Left renal pelvis (tissue), 4 donors: Measurements from ENCODE around the gene BTNL8. TPM values are rescaled to one million over a fixed set of nuclear protein-coding genes. Genes with fewer than 3 reads are reported as not detected.

Source experiments
- DNase-seq, 4 donors: peaks; one replicate each; pipeline ENCODE4 v3.0.0-alpha.2; 2013; ENCODE audit warnings: low read depth in 4 of 4, low spot score in 3 of 4
- polyA plus RNA-seq, 4 donors: library from polyadenylated mRNA; unstranded; fragments of 120-200 nt; gene quantifications; one replicate each; pipeline ENCODE4 v1.2.1, GENCODE V29; 2013; ENCODE audit not compliant: insufficient read length in 4 of 4

Gene BTNL8
- polyA plus RNA-seq = under 1 TPM in 3 of 4 donors, not detected in 1; 0.24 to 0.84 (median 0.37) TPM

DNA sequence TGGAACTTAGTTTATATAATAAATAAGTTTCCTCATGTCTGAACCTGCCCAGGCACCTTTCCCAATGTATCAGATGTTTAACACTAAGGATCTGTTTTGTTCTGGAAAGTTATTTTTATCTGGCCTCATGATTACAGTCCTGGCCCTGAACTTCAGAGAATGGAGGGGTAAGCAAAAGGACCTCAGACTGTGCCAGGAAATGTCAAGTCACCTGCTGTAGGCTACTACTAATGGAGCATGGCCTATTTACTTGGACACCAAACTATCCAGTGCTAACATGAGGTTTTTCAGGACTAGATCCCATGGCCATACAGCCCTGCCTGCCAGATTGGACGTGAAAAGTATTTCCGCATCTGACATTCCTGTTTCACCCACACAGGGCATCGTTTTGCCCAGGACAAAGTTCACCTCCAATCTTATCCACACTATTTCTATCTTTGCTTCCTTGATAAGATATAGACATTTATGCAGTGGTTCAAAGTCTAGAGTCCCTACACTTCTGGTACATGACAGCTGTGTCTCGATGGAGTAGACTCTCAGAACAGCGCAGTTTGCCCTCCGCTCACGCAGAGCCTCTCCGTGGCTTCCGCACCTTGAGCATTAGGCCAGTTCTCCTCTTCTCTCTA is at the start of gene BTNL8:
TSS of gene BTNL8 (plus strand) at position 539 of the 626 bp plus-strand sequence. CDS start 152 bp downstream, outside the sequence.
- no peak for DNase-seq

DNA sequence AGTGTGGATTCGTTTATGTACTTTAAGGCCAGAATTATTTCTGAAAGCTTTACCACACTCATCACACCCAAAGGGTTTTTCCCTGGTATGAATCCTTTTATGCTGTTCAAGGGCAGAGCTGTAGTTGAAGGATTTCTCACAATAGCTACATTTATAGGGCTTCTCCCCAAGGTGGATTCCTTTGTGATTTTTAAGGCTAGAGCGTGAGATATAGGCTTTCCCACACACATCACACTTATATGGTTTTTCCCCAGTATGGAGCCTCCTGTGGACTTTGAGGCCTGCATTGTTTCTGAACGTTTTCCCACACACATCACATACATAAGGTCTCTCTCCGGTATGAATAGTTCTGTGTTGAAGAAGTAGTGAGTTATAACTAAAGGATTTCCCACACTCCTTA is 49.1 kb upstream of the BTNL8 start:
- DNase-seq = no peak

- DNase-seq = no peak
Observed at GRCh38 chr5:180850434-180851078, 48.4 kb upstream of the BTNL8 start.

GRCh38 chr5:180852495-180852894 is 46.5 kb upstream of the BTNL8 start:
- no peak for DNase-seq

- DNase-seq = no peak
Observed at GRCh38 chr5:180853121-180853847, 45.7 kb upstream of the BTNL8 start.

GRCh38 chr5:180853848-180854176 is 45.1 kb upstream of the BTNL8 start:
- DNase-seq = no peak

DNA sequence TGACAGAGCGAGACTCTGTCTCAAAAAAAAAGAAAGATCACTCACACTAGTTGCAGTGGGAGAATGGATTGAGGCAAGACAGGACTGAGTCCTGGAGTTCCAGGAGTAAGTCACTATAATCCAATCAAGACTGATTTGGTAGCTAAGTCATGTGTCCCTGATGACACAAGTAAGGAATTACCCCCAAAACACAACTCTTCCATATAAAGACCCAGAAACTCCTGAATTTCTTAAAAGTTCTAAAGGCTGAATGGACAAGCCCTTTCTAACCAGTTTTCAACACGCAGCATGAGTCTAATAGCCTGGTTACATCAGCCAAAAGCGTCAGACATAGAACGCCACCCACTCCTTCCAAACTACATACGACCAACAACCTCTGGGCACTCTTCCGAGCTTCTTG is 40.4 kb upstream of the BTNL8 start:
- no peak for DNase-seq

DNA sequence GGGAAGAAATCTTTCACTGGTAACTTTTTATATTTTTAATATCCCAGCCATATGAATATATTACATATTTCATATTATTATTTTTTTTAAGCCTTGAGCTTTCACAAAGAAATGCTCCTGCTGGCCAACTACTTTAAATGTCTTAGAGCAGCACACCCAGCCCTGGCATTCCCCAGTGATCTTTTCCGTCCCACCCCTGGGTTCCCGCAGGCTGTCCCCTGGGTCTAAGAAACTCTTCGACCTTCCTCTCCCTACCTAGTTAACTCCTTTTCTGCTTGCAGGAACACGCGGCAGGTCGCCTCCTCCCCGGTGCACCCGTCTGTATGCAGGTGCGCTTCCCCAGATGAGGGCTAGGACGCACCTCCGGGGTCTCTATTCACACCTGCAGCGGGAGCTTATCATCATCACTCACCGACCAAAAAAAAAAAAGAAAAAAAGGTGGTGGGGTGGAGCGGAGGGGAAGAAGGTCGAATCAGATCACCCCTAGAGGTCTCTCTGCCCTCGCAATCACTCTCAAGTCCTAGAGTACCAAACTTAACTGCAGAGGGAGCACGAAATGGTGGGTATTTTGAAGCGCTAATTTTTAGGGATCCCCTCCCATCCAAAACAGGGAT is 38.6 kb upstream of the BTNL8 start:
- DNase-seq = no peak

DNA sequence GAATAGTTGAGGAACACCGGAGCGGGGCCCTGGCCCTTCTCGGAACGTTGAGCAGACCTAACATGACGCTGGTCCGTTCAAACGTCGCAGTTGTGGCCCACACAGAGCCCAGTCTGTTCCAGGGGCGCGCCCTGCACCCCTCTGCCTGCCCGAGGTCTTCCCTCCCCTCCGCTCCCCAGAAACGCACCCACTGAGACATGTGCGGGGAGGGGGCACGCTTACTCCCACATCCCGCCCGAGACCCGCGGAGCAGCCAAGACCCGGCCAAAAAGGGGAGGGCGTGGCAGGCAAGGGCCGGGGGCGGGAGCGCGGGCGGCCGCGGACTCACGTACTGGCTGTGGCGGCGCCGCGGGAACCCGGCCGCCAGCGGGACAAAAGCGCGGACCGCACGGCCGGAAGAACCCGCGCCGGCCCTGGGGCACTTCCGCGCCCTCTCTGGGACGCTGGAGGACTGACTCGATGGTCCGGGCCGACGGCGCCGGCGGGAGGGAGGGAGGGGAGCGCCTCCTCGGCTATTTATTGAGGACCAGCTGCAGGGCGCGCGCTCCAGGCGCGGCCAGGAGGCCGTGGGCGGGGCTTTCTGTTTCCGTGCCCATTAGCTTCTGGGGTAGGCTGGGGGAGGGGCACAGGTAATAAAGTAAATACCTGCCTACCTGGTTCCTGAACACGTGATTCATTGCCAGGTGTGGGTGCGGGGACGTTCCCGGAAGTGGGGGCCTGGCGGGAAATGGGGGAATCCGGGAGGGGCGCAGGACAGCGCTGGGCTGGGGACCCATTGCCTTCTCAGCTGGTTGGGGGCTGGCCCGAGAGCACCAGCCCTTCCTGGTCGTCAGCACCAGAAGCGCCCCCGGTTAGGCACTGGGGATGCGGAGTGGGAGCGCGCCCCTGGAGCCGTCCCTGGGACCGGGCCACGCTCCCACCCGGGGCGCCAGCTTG is 37.8 kb upstream of the BTNL8 start, which contains the start of gene ZFP62:
TSS of gene ZFP62 (minus strand) at position 390 of the 936 bp plus-strand sequence. CDS start at position 333, 57 bp downstream.
- peak; percentile 70 to 84 (median 82) for DNase-seq

DNA sequence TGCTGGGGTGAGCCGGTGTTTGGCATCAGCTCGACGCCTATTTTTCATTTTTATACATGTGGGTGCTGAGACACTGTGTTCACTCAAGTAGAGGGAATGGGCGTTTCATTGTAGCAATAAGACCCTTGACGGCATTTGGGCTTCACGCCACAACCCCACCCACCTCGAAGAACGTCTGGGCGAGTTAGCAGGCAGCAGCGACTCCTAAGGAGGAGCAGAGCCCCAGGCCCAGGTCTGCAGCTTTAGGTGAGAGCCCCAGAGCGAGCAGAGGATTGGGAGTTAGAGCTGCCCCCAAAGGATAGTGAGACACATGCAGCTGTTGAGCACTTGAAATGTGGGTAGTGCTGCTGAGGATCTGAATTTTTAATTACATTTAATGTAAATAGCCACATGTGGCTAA is 36.3 kb upstream of the BTNL8 start:
- DNase-seq = no peak

GRCh38 chr5:180865981-180866695 is 32.8 kb upstream of the BTNL8 start:
- no peak for DNase-seq

GRCh38 chr5:180866985-180867384 is 32.0 kb upstream of the BTNL8 start:
- no peak for DNase-seq

GRCh38 chr5:180868960-180869359 is 30.0 kb upstream of the BTNL8 start:
- DNase-seq = peak in 3 of 4 donors; percentile 64 to 76 (median 71)

GRCh38 chr5:180869587-180869986 is 29.4 kb upstream of the BTNL8 start:
- no peak for DNase-seq

DNA sequence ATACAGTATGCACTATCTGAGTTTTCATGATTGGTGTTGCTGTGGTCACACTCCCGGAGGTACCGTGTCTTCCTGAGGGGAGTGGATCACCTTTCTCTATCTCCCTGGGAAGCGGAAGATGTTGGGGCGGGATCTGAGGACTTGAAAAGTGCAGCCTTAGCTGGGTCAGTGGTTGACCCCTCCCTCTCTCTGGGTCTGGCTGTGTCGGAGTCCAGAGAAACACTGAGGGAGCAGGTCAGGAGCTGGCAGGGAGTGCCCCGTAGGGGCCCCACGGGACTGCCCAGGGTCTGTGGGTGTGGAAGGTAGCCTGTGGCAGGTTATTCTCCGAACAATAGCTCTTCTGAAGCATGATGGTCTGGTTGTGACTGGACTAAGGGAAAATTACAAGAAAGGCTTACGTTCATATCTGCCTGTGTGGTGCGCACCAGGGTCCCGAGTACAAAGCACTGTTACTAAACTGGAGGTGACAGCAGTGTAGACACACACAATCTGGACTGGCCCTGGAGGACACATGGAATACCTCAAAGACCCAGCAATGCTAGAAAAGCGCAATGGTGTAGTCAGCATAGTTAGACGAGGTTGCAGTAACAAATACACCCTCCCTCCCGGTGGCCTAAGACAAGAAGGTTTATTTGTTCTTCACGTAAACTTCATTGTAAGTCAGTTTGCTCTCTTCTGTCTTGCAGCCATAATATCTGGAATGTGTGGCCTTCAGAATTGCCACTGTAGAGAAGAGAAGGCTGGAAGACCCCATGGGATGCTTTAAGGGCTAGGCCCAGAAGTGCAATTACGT is 28.5 kb upstream of the BTNL8 start:
- no peak for DNase-seq

DNA sequence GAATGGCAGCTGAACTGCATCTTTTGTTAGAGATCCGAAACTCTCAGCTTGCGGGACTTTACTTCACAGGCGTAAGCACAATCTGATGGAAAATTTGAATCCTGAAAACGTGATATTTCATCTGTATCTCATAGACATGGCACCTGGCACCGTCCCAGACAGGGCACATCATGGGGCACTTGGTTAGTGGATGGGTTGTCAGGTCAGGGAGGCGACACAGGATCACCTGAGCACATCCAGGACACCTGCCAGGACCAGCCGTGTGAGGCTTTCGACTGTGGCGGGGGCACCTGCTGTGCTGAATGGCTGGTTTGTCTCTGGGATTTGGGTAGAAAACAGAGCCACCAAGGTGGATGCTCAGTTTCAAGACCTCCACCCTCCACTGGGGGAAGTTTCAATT is 26.5 kb upstream of the BTNL8 start:
- DNase-seq = no peak

DNA sequence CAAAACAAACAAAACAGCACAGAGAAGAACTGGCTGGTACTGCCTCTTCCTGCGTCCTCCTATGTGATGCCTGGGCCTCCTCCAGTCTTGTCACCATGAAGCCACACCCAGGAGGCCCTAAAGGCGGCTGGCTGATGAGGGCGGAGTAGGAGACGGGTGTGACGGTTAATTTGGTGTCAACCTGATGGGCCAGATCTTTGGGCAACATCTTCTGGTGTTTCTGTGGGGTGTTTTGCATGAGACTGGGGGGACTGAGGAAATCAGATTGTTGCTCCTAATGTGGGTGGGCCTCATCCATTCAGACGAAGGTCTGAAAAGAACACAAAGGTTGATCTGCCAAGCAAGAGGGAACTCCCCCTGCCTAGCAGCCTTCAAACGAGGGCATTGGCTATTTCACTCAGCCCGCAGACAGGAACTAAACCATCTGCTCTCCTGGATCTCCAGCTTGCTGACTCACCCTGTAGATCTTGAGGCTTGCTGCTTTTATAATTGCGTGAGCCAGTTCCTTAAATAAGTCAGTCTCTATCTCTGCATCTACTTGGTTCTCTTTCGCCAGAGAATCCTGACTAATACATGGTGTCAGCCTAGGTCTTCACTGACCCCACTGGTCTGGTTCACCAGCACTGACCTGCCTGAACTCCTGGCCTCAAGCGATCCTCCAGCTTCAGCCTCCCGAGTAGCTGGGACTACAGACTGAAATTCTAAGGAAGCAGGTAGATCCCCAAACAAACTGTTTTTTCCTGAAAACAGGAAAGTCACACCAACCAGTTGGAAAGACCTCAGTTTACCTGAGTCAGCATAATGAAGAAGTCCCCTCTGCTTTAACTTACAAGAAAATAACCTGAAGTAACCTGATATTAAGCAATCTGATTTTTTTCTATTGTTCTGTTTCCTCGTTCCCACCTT is 25.1 kb upstream of the BTNL8 start:
- DNase-seq = no peak
